KMS-11 (cell line): ENCODE measurements around the gene RUNX1.

ENCODE experiments used
- H2AFZ ChIP-seq: fragments of 200-600 bp; sonication (generic); 2 replicates; pipeline ENCODE4 v1.6.1; 2016; ENCODE audit warnings: antibody characterized with exemption, mixed run types, low read depth
- H3K27ac ChIP-seq: fragments of 200-600 bp; sonication (generic); 2 replicates; pipeline ENCODE4 v1.6.1; 2016; ENCODE audit warnings: mild to moderate bottlenecking, mixed run types
- H3K27me3 ChIP-seq: fragments of 200-600 bp; sonication (generic); 2 replicates; pipeline ENCODE4 v1.6.1; 2017; ENCODE audit warnings: mild to moderate bottlenecking, low read depth, mixed run types, moderate library complexity; ENCODE audit not compliant: insufficient read depth
- H3K36me3 ChIP-seq: fragments of 200-600 bp; sonication (generic); 2 replicates; pipeline ENCODE4 v1.6.1; 2017; ENCODE audit warnings: mild to moderate bottlenecking, mixed run types; ENCODE audit not compliant: insufficient read depth
- H3K4me1 ChIP-seq: fragments of 200-600 bp; sonication (generic); 2 replicates; pipeline ENCODE4 v1.6.1; 2016; ENCODE audit warnings: mild to moderate bottlenecking, low read depth, mixed run types; ENCODE audit not compliant: poor library complexity, severe bottlenecking
- H3K4me2 ChIP-seq: fragments of 200-600 bp; sonication (generic); 2 replicates; pipeline ENCODE4 v1.7.0; 2016; ENCODE audit warnings: mild to moderate bottlenecking, mixed run types
- H3K4me3 ChIP-seq: fragments of 200-600 bp; sonication (generic); IDR thresholded peaks from 2 replicates; pipeline ENCODE4 v1.6.1; 2017; ENCODE audit warnings: low read depth, low read length, mixed read lengths; ENCODE audit not compliant: insufficient read depth
- H3K79me2 ChIP-seq: fragments of 200-600 bp; sonication (generic); 2 replicates; pipeline ENCODE4 v1.6.1; 2016; ENCODE audit warnings: low read depth, mixed run types; ENCODE audit not compliant: insufficient read depth
- H3K9ac ChIP-seq: fragments of 200-600 bp; sonication (generic); 2 replicates; pipeline ENCODE4 v1.6.1; 2016; ENCODE audit warnings: mild to moderate bottlenecking, mixed run types
- H4K20me1 ChIP-seq: fragments of 200-600 bp; sonication (generic); 2 replicates; pipeline ENCODE4 v1.6.1; 2016; ENCODE audit warnings: mild to moderate bottlenecking, mixed run types; ENCODE audit not compliant: insufficient read depth
- TF ChIP-seq, protein P1 (sequence below): fragments of 200-600 bp; sonication (generic); conservative IDR thresholded peaks from 2 replicates; pipeline ENCODE4 v1.6.1; 2017; ENCODE audit warnings: low read depth, mild to moderate bottlenecking, antibody characterized with exemption, low read length, moderate library complexity, mixed read lengths

Gene RUNX1

GRCh38 chr21:35026617-35027562 lies 22.2 kb downstream of the RUNX1 start:
- no peaks in the 10 kb centered on the region for H4K20me1 ChIP-seq
- H3K4me2 ChIP-seq = peak overlapping the region; percentile 67
- H3K4me3 ChIP-seq = no peak overlapping the region
- TF ChIP-seq, protein P1, sequence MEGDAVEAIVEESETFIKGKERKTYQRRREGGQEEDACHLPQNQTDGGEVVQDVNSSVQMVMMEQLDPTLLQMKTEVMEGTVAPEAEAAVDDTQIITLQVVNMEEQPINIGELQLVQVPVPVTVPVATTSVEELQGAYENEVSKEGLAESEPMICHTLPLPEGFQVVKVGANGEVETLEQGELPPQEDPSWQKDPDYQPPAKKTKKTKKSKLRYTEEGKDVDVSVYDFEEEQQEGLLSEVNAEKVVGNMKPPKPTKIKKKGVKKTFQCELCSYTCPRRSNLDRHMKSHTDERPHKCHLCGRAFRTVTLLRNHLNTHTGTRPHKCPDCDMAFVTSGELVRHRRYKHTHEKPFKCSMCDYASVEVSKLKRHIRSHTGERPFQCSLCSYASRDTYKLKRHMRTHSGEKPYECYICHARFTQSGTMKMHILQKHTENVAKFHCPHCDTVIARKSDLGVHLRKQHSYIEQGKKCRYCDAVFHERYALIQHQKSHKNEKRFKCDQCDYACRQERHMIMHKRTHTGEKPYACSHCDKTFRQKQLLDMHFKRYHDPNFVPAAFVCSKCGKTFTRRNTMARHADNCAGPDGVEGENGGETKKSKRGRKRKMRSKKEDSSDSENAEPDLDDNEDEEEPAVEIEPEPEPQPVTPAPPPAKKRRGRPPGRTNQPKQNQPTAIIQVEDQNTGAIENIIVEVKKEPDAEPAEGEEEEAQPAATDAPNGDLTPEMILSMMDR = no peak
- peaks cover 44% of the 10 kb centered on the region for H3K4me1 ChIP-seq
- peak overlapping the region; percentile 91 for H3K27ac ChIP-seq
- peak overlapping the region; percentile 75 for H3K9ac ChIP-seq
- H3K36me3 ChIP-seq = no peaks in the 10 kb centered on the region
- H3K27me3 ChIP-seq = peaks cover 3% of the 10 kb centered on the region; the same call in 1 of the 2 replicates
- peak overlapping the region; percentile 74 for H2AFZ ChIP-seq
- H3K79me2 ChIP-seq = no peaks in the 10 kb centered on the region

- Histone ChIP-seq H3K9ac (peak overlapping the region; percentile 75), H3K79me2 (no peaks in the 10 kb centered on the region), H3K4me3 (no peak overlapping the region), H3K27ac (peak overlapping the region; percentile 91), H3K4me1 (peaks cover 44% of the 10 kb centered on the region), H3K27me3 (peaks cover 3% of the 10 kb centered on the region; the same call in 1 of the 2 replicates), H2AFZ (peak overlapping the region; percentile 74), H3K36me3 (no peaks in the 10 kb centered on the region), H3K4me2 (peak overlapping the region; percentile 67), H4K20me1 (no peaks in the 10 kb centered on the region)
- TF ChIP-seq, protein P1 = no peak
Observed at GRCh38 chr21:35026153-35026500, 23.0 kb downstream of the RUNX1 start.

- H3K79me2 ChIP-seq = no peaks in the 10 kb centered on the region
- TF ChIP-seq, protein P1 = no peak
- peak overlapping the region; percentile 91; the same call in 1 of the 2 replicates for H3K27ac ChIP-seq
- no peak overlapping the region for H3K4me3 ChIP-seq
- H2AFZ ChIP-seq = peak overlapping the region; percentile 74; the same call in 1 of the 2 replicates
- H3K9ac ChIP-seq = no peak overlapping the region; the same call in 1 of the 2 replicates
- H3K4me2 ChIP-seq = peak overlapping the region; percentile 67
- H3K27me3 ChIP-seq = peaks cover 3% of the 10 kb centered on the region; the same call in 1 of the 2 replicates
- no peaks in the 10 kb centered on the region for H3K36me3 ChIP-seq
- H4K20me1 ChIP-seq = no peaks in the 10 kb centered on the region
- peaks cover 44% of the 10 kb centered on the region for H3K4me1 ChIP-seq
Observed at GRCh38 chr21:35025206-35026152, 23.6 kb downstream of the RUNX1 start.

GRCh38 chr21:35024513-35024912 lies 24.6 kb downstream of the RUNX1 start:
- H3K4me1 ChIP-seq = peaks cover 44% of the 10 kb centered on the region
- no peak overlapping the region for H3K4me3 ChIP-seq
- no peaks in the 10 kb centered on the region for H4K20me1 ChIP-seq
- peaks cover 3% of the 10 kb centered on the region; the same call in 1 of the 2 replicates for H3K27me3 ChIP-seq
- H3K79me2 ChIP-seq = no peaks in the 10 kb centered on the region
- H2AFZ ChIP-seq = no peak overlapping the region
- H3K36me3 ChIP-seq = no peaks in the 10 kb centered on the region
- TF ChIP-seq, protein P1 = no peak
- no peak overlapping the region for H3K9ac ChIP-seq
- no peak overlapping the region for H3K27ac ChIP-seq
- no peak overlapping the region for H3K4me2 ChIP-seq
